Measurements from ENCODE around the gene SSTR3.
"Not testable (repeated sequence)": the region's sequence is repeated elsewhere in the genome, so short reads cannot be mapped to it uniquely, and the experiment has no call there.

Gene SSTR3

GRCh38 chr22:37178350-37179125 lies 33.7 kb downstream of the SSTR3 start:
- no peak for DNase-seq

GRCh38 chr22:37177755-37178154 lies 34.5 kb downstream of the SSTR3 start:
- no peak for DNase-seq

GRCh38 chr22:37177221-37177620 lies 35.1 kb downstream of the SSTR3 start:
- DNase-seq = no peak

- DNase-seq = no peak
Observed at GRCh38 chr22:37176464-37177061, 35.7 kb downstream of the SSTR3 start.

GRCh38 chr22:37175414-37176281 lies 36.6 kb downstream of the SSTR3 start:
- DNase-seq = no peak

GRCh38 chr22:37174964-37175363 lies 37.3 kb downstream of the SSTR3 start:
- DNase-seq = no peak

- DNase-seq = no peak
Observed at GRCh38 chr22:37173709-37174108, 38.6 kb downstream of the SSTR3 start.

GRCh38 chr22:37172266-37173245 lies 39.7 kb downstream of the SSTR3 start:
- no peak for DNase-seq

- no peak for DNase-seq
Observed at GRCh38 chr22:37171662-37172061, 40.6 kb downstream of the SSTR3 start.

GRCh38 chr22:37170689-37171405 lies 41.4 kb downstream of the SSTR3 start:
- DNase-seq = not testable (repeated sequence)

- no peak for DNase-seq
Observed at GRCh38 chr22:37169947-37170688, 42.2 kb downstream of the SSTR3 start.

- DNase-seq = no peak
Observed at GRCh38 chr22:37169406-37169805, 42.9 kb downstream of the SSTR3 start.

- DNase-seq = no peak
Observed at GRCh38 chr22:37167981-37168647, 44.2 kb downstream of the SSTR3 start.

GRCh38 chr22:37167176-37167980 lies 44.9 kb downstream of the SSTR3 start:
- DNase-seq = no peak

- DNase-seq = peak; percentile 38
Observed at GRCh38 chr22:37166675-37167066, 45.6 kb downstream of the SSTR3 start.

GRCh38 chr22:37165940-37166674 lies 46.2 kb downstream of the SSTR3 start:
- no peak for DNase-seq

- no peak for DNase-seq
Observed at GRCh38 chr22:37165066-37165465, 47.2 kb downstream of the SSTR3 start.

GRCh38 chr22:37164505-37164887 lies 47.8 kb downstream of the SSTR3 start:
- DNase-seq = no peak

Measured in DMS153 (cell line).